ENCODE results near the gene DDX24.

DDX24 gene

GRCh38 chr14:94110552-94111181, 29.7 kb upstream of the DDX24 start, which contains the start of gene IFI27:
Gene IFI27 (plus strand): TSS chr14:94110736.
- 91% methylated on average over 12 of the region's 14 CpGs for WGBS (ENCODE audit: insufficient coverage)
- Histone ChIP-seq H3K27me3 (replicated peaks in 2 of 5; ENCODE audit: control insufficient read depth in 4 of 5, insufficient read depth in 5 of 5, low read length in 4 of 5) (no peaks in the 10 kb centered on the region), H3K36me3 (ENCODE audit: control insufficient read depth in 4 of 4, insufficient read depth in 4 of 4, low read length in 3 of 4) (no peaks in the 10 kb centered on the region), H3K4me1 (ENCODE audit: control extremely low read depth in 1 of 4, control insufficient read depth in 4 of 4, insufficient read depth in 4 of 4, low read length in 3 of 4) (no peaks in the 10 kb centered on the region), H3K4me3 (ENCODE audit: control insufficient read depth in 1 of 7, extremely low read depth in 1 of 7, insufficient read depth in 4 of 7, low read depth in 2 of 7, low read length in 6 of 7) (no peak within 1 kb of the TSS), H3K9me3 (ENCODE audit: control extremely low read depth in 1 of 5, control insufficient read depth in 4 of 5, insufficient read depth in 2 of 5, low read depth in 1 of 5, low read length in 4 of 5) (no peaks in the 10 kb centered on the region), H3K27ac (ENCODE audit: insufficient read depth in 1 of 2, low read depth in 1 of 2, low read length in 2 of 2, poor library complexity in 1 of 2, severe bottlenecking in 2 of 2) (no peak within 1 kb of the TSS)
- DNase-seq, result no peak
- CTCF ChIA-PET, result interaction anchor here (1.0 kb wide), 2 partner anchors 22 to 25 kb away, joined by 3 to 4 read pairs; no protein-coding TSS in a partner anchor
- POLR2A ChIA-PET, result interaction anchor here (0.9 kb wide), 1 partner anchor 632 kb away, joined by 3 read pairs; no protein-coding TSS in a partner anchor

GRCh38 chr14:94109915-94110250, 28.9 kb upstream of the DDX24 start:
- DNase-seq, result no peak
- POLR2A ChIA-PET, result no interaction called here
- Histone ChIP-seq H3K4me3 (ENCODE audit: control insufficient read depth in 1 of 7, extremely low read depth in 1 of 7, insufficient read depth in 4 of 7, low read depth in 2 of 7, low read length in 6 of 7) (no peak overlapping the region), H3K36me3 (ENCODE audit: control insufficient read depth in 4 of 4, insufficient read depth in 4 of 4, low read length in 3 of 4) (no peaks in the 10 kb centered on the region), H3K9me3 (ENCODE audit: control extremely low read depth in 1 of 5, control insufficient read depth in 4 of 5, insufficient read depth in 2 of 5, low read depth in 1 of 5, low read length in 4 of 5) (no peaks in the 10 kb centered on the region), H3K4me1 (ENCODE audit: control extremely low read depth in 1 of 4, control insufficient read depth in 4 of 4, insufficient read depth in 4 of 4, low read length in 3 of 4) (no peaks in the 10 kb centered on the region), H3K27me3 (replicated peaks in 2 of 5; ENCODE audit: control insufficient read depth in 4 of 5, insufficient read depth in 5 of 5, low read length in 4 of 5) (no peaks in the 10 kb centered on the region), H3K27ac (ENCODE audit: insufficient read depth in 1 of 2, low read depth in 1 of 2, low read length in 2 of 2, poor library complexity in 1 of 2, severe bottlenecking in 2 of 2) (no peak overlapping the region)
- CTCF ChIA-PET, result interaction anchor here (1.0 kb wide), 2 partner anchors 23 to 24 kb away, joined by 3 to 4 read pairs; no protein-coding TSS in a partner anchor
- 100% methylated on average over 1 of the region's 2 CpGs for WGBS (ENCODE audit: insufficient coverage)

GRCh38 chr14:94104731-94105130, 23.7 kb upstream of the DDX24 start:
- no peak for DNase-seq
- no peaks in the 10 kb centered on the region for H3K9me3 ChIP-seq (ENCODE audit: control extremely low read depth in 1 of 5, control insufficient read depth in 4 of 5, insufficient read depth in 2 of 5, low read depth in 1 of 5, low read length in 4 of 5)
- CTCF ChIA-PET, result no interaction called here
- POLR2A ChIA-PET, result no interaction called here
- no peaks in the 10 kb centered on the region for H3K27me3 ChIP-seq (replicated peaks in 2 of 5; ENCODE audit: control insufficient read depth in 4 of 5, insufficient read depth in 5 of 5, low read length in 4 of 5)
- no peak overlapping the region for H3K27ac ChIP-seq (ENCODE audit: insufficient read depth in 1 of 2, low read depth in 1 of 2, low read length in 2 of 2, poor library complexity in 1 of 2, severe bottlenecking in 2 of 2)
- no peaks in the 10 kb centered on the region for H3K36me3 ChIP-seq (ENCODE audit: control insufficient read depth in 4 of 4, insufficient read depth in 4 of 4, low read length in 3 of 4)
- no peaks in the 10 kb centered on the region for H3K4me1 ChIP-seq (ENCODE audit: control extremely low read depth in 1 of 4, control insufficient read depth in 4 of 4, insufficient read depth in 4 of 4, low read length in 3 of 4)
- 90% methylated on average over 8 of the region's 10 CpGs for WGBS (ENCODE audit: insufficient coverage)
- H3K4me3 ChIP-seq (ENCODE audit: control insufficient read depth in 1 of 7, extremely low read depth in 1 of 7, insufficient read depth in 4 of 7, low read depth in 2 of 7, low read length in 6 of 7), result no peak overlapping the region

GRCh38 chr14:94103554-94104150, 22.6 kb upstream of the DDX24 start:
- H3K4me3 ChIP-seq (ENCODE audit: control insufficient read depth in 1 of 7, extremely low read depth in 1 of 7, insufficient read depth in 4 of 7, low read depth in 2 of 7, low read length in 6 of 7), result no peak overlapping the region
- WGBS (ENCODE audit: insufficient coverage), result 86% methylated on average over 7 of the region's 7 CpGs
- H3K27me3 ChIP-seq (replicated peaks in 2 of 5; ENCODE audit: control insufficient read depth in 4 of 5, insufficient read depth in 5 of 5, low read length in 4 of 5), result no peaks in the 10 kb centered on the region
- H3K27ac ChIP-seq (ENCODE audit: insufficient read depth in 1 of 2, low read depth in 1 of 2, low read length in 2 of 2, poor library complexity in 1 of 2, severe bottlenecking in 2 of 2), result no peak overlapping the region
- no peaks in the 10 kb centered on the region for H3K9me3 ChIP-seq (ENCODE audit: control extremely low read depth in 1 of 5, control insufficient read depth in 4 of 5, insufficient read depth in 2 of 5, low read depth in 1 of 5, low read length in 4 of 5)
- CTCF ChIA-PET, result interaction anchor here (0.8 to 0.9 kb wide), 2 partner anchors 9 to 12 kb away, joined by 4 read pairs; no protein-coding TSS in a partner anchor
- POLR2A ChIA-PET, result no interaction called here
- no peak for DNase-seq
- H3K4me1 ChIP-seq (ENCODE audit: control extremely low read depth in 1 of 4, control insufficient read depth in 4 of 4, insufficient read depth in 4 of 4, low read length in 3 of 4), result no peaks in the 10 kb centered on the region
- H3K36me3 ChIP-seq (ENCODE audit: control insufficient read depth in 4 of 4, insufficient read depth in 4 of 4, low read length in 3 of 4), result peaks cover 0 to 3% (median 0%) of the 10 kb centered on the region in 4 experiments

GRCh38 chr14:94102768-94103482, 21.9 kb upstream of the DDX24 start:
- H3K36me3 ChIP-seq (ENCODE audit: control insufficient read depth in 4 of 4, insufficient read depth in 4 of 4, low read length in 3 of 4), result peaks cover 0 to 8% (median 0%) of the 10 kb centered on the region in 4 experiments
- H3K27me3 ChIP-seq (replicated peaks in 2 of 5; ENCODE audit: control insufficient read depth in 4 of 5, insufficient read depth in 5 of 5, low read length in 4 of 5), result no peaks in the 10 kb centered on the region
- 97% methylated on average over 7 of the region's 8 CpGs for WGBS (ENCODE audit: insufficient coverage)
- H3K9me3 ChIP-seq (ENCODE audit: control extremely low read depth in 1 of 5, control insufficient read depth in 4 of 5, insufficient read depth in 2 of 5, low read depth in 1 of 5, low read length in 4 of 5), result no peaks in the 10 kb centered on the region
- POLR2A ChIA-PET, result no interaction called here
- no peak for DNase-seq
- H3K27ac ChIP-seq (ENCODE audit: insufficient read depth in 1 of 2, low read depth in 1 of 2, low read length in 2 of 2, poor library complexity in 1 of 2, severe bottlenecking in 2 of 2), result no peak overlapping the region
- CTCF ChIA-PET, result interaction anchor here (0.9 kb wide), 1 partner anchor 10 kb away, joined by 4 read pairs; no protein-coding TSS in a partner anchor
- no peaks in the 10 kb centered on the region for H3K4me1 ChIP-seq (ENCODE audit: control extremely low read depth in 1 of 4, control insufficient read depth in 4 of 4, insufficient read depth in 4 of 4, low read length in 3 of 4)
- no peak overlapping the region for H3K4me3 ChIP-seq (ENCODE audit: control insufficient read depth in 1 of 7, extremely low read depth in 1 of 7, insufficient read depth in 4 of 7, low read depth in 2 of 7, low read length in 6 of 7)

GRCh38 chr14:94101748-94102147, 20.7 kb upstream of the DDX24 start:
- Histone ChIP-seq H3K27me3 (replicated peaks in 2 of 5; ENCODE audit: control insufficient read depth in 4 of 5, insufficient read depth in 5 of 5, low read length in 4 of 5) (no peaks in the 10 kb centered on the region), H3K36me3 (ENCODE audit: control insufficient read depth in 4 of 4, insufficient read depth in 4 of 4, low read length in 3 of 4) (peaks cover 0 to 8% (median under 1%) of the 10 kb centered on the region in 4 experiments), H3K27ac (ENCODE audit: insufficient read depth in 1 of 2, low read depth in 1 of 2, low read length in 2 of 2, poor library complexity in 1 of 2, severe bottlenecking in 2 of 2) (no peak overlapping the region), H3K9me3 (ENCODE audit: control extremely low read depth in 1 of 5, control insufficient read depth in 4 of 5, insufficient read depth in 2 of 5, low read depth in 1 of 5, low read length in 4 of 5) (no peaks in the 10 kb centered on the region), H3K4me3 (ENCODE audit: control insufficient read depth in 1 of 7, extremely low read depth in 1 of 7, insufficient read depth in 4 of 7, low read depth in 2 of 7, low read length in 6 of 7) (no peak overlapping the region), H3K4me1 (ENCODE audit: control extremely low read depth in 1 of 4, control insufficient read depth in 4 of 4, insufficient read depth in 4 of 4, low read length in 3 of 4) (no peaks in the 10 kb centered on the region)
- no peak for DNase-seq
- 98% methylated on average over 5 of the region's 10 CpGs for WGBS (ENCODE audit: insufficient coverage)
- ChIA-PET CTCF (no interaction called here), POLR2A (no interaction called here)

- POLR2A ChIA-PET, result no interaction called here
- no peak for DNase-seq
- Histone ChIP-seq H3K27ac (ENCODE audit: insufficient read depth in 1 of 2, low read depth in 1 of 2, low read length in 2 of 2, poor library complexity in 1 of 2, severe bottlenecking in 2 of 2) (no peak overlapping the region), H3K4me1 (ENCODE audit: control extremely low read depth in 1 of 4, control insufficient read depth in 4 of 4, insufficient read depth in 4 of 4, low read length in 3 of 4) (no peaks in the 10 kb centered on the region), H3K27me3 (replicated peaks in 2 of 5; ENCODE audit: control insufficient read depth in 4 of 5, insufficient read depth in 5 of 5, low read length in 4 of 5) (no peaks in the 10 kb centered on the region), H3K9me3 (ENCODE audit: control extremely low read depth in 1 of 5, control insufficient read depth in 4 of 5, insufficient read depth in 2 of 5, low read depth in 1 of 5, low read length in 4 of 5) (no peaks in the 10 kb centered on the region), H3K4me3 (ENCODE audit: control insufficient read depth in 1 of 7, extremely low read depth in 1 of 7, insufficient read depth in 4 of 7, low read depth in 2 of 7, low read length in 6 of 7) (no peak overlapping the region), H3K36me3 (ENCODE audit: control insufficient read depth in 4 of 4, insufficient read depth in 4 of 4, low read length in 3 of 4) (peaks cover 0 to 8% (median under 1%) of the 10 kb centered on the region in 4 experiments)
- WGBS (ENCODE audit: insufficient coverage), result 95% methylated on average over 4 of the region's 4 CpGs
- CTCF ChIA-PET, result interaction anchor here (1.7 to 2.0 kb wide), 2 partner anchors 30 to 65 kb away, joined by 6 to 7 read pairs; no protein-coding TSS in a partner anchor
Observed at GRCh38 chr14:94100847-94101246, 19.8 kb upstream of the DDX24 start.
